ENCODE measurements around the gene C11orf68.

Gene C11orf68

GRCh38 chr11:65872586-65873317 lies 46.1 kb downstream of the C11orf68 start, which contains the start of gene EFEMP2:
EFEMP2 (minus strand) TSS chr11:65872800; CDS start chr11:65872354, 446 bp downstream.
- no peak for DNase-seq (ENCODE audit: low read depth in 2 of 3, low spot score in 1 of 3)

GRCh38 chr11:65871811-65872548 lies 46.9 kb downstream of the C11orf68 start:
- no peak for DNase-seq (ENCODE audit: low read depth in 2 of 3, low spot score in 1 of 3)

DNA sequence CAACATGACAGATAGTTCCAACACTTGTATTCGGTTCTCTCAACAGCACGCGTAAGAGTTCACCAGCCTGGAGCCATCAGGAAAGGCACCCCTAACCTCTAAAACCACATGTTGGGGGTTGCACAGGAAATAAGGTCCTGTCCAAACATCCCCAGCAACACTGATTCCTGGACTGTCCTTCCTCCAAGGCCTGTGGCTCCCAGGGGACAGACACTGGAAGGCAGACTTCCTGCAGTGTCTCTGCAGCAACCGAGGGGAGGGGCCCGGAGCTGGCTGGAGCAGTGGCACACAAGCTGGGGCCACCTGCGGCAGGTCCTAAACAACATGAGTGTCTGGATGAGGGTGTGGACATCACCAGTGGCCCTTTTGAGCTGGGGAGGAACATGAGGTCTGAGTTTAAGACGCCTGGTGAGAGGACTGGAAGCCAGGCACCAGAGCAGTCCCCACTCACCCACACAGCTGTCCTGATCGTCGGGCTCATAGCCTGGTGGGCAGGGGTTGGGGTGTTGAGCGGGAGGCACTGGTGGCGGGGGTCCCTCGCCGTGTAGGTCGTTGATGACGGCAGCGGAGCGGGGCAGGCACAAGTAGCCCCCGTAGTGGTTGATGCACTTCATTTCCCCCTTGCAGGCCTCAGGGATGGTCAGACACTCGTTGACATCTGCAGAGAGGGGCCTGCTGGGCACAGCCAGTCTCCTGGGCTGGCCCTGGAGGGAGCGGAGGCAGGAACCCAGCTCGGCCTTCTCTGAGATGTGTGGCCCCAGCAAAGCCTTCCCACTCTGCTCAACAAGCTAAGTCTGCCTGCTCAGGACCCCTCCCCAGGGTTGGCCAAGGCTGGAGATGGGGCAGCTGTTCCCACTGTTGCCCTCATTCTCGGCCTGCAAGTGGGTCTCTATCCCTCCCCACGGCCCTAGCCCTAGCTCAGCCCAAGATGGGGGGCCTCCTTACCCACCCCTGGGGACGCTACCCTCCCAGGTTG lies 47.9 kb downstream of the C11orf68 start:
- no peak for DNase-seq (ENCODE audit: low read depth in 2 of 3, low spot score in 1 of 3)

DNA sequence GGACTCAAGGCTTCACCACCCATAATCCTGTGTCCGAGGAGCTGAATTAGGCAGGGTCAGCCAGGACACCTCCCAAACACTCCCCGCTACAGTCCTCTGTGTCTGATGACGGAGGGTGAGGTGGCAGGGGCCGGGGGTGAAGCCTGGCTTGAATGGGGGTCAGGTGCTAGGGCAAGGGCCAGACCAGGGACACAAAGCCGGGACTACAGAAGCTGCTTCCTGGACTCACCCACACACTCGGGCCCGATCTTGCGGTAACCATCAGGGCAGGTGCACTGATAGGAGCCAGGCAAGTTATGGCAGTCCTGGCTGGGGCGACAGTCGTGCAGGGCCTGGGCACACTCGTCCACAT lies 48.6 kb downstream of the C11orf68 start:
- no peak for DNase-seq (ENCODE audit: low read depth in 2 of 3, low spot score in 1 of 3)

DNA sequence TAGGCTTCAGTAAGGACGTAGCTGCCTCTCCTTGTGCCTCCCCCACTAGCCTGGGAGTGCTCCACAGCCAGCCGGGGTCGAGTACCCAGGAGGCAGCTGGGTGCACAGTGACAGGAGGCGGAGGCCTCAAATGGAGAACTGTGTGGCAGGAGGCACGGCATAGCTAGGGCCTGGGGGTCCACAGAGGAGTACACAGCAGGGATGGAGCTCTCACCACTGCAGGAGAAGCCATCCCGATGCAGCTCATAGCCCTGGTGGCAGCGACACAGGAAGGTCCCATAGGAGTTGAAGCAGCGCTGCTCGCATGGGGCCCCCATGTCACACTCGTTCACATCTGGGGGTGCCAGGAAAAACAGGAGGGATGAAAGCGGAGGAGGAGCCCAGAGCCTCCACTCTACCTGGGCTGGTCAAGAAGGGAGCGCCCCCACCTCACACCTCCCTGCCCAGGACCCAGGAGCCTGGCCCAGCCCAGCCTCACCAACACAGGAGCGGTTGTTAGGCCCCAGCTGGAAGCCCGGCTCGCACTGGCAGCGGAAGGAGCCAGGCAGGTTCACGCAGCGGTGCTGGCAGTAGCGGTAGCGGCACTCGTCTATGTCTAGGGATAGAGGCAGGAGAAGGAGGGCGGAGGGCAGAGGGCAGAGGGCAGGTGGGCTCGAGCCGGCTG lies 49.1 kb downstream of the C11orf68 start:
- no peak for DNase-seq (ENCODE audit: low read depth in 2 of 3, low spot score in 1 of 3)

DNA sequence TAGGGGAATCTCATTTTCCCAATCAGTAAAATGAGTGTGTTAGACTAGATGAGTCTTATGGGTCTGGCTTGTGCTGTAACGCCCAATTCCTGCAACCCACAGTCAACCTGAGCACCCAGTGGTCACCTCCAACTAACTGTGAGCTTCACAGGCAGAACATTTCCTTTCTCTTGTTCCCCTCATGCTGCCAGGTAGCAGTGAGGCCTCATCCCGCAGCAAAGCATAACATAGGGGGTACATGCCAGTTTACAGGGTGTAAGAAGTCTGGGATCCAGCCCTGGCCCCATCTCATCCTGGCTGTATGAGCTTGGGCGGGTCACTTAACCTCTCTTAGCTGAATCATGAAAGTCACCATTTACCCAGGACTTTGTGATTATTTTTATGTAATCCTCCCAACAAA lies 50.0 kb downstream of the C11orf68 start:
- no peak for DNase-seq (ENCODE audit: low read depth in 2 of 3, low spot score in 1 of 3)

- DNase-seq (ENCODE audit: low read depth in 2 of 3, low spot score in 1 of 3) = no peak
Measured at GRCh38 chr11:65868076-65868667, 50.7 kb downstream of the C11orf68 start.

DNA sequence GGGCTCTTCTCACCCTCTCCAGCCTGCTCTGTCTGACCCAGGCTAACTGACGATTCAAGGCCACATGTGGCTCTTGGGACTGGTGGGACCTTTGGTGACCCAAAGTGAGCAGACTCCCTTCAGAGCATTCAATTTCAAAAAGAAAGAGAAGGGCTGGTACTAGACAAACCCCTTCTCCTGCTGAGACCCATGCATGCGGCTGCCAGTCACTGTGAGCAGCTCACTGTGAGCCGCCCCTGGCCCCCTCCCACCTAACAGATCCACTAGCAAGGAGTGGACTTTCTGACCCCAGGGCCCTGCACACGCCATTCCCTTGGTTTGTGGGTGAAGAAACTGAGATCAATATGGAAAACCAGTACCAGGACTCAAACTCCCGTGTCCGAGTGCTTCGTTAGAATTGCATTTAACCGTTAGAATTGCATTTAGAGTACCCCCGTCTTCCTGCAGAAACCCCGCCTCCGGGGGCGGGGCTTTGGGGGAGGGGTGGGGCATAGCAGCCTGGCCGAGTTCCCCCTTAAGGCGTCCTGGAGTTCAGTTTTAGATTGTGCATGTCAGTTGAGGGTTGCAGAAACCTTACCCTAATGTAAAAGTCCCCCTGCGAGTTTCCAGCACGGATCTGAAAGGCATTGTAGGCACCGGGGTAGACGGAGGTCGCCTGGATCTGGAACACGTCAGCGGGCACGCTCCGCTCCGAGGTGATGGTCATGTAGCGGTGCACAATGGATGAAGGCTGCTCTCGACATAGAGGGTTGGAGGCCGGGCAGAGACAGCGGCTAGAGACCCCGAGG lies 51.4 kb downstream of the C11orf68 start:
- no peak for DNase-seq (ENCODE audit: low read depth in 2 of 3, low spot score in 1 of 3)

Data from stimulated activated CD4-positive, alpha-beta T cell treated with anti-CD3 and anti-CD28 coated beads, Interleukin-12 subunit alpha, Interleukin-12 subunit beta, amount 100 ng/mL, for 48 hours (primary cell).